NAMALWA (cell line): ENCODE measurements around the gene POLR2J.
"Not testable (repeated sequence)": the region's sequence is repeated elsewhere in the genome, so short reads cannot be mapped to it uniquely, and the experiment has no call there.

Source experiments
- DNase-seq: peaks from one replicate; pipeline ENCODE4 v3.0.0-alpha.2; 2015; ENCODE audit warnings: low spot score

POLR2J gene

GRCh38 chr7:102494473-102495149 is 15.9 kb upstream of the POLR2J start:
- not testable (repeated sequence) for DNase-seq

GRCh38 chr7:102494026-102494425 is 15.3 kb upstream of the POLR2J start:
- not testable (repeated sequence) for DNase-seq

- DNase-seq, result not testable (repeated sequence)
Observed at GRCh38 chr7:102493220-102493935, 14.7 kb upstream of the POLR2J start.

GRCh38 chr7:102490529-102491075 is 11.9 kb upstream of the POLR2J start:
- DNase-seq, result not testable (repeated sequence)

- DNase-seq, result not testable (repeated sequence)
Observed at GRCh38 chr7:102484317-102484716, 5.6 kb upstream of the POLR2J start.

GRCh38 chr7:102481962-102482361 is 3.2 kb upstream of the POLR2J start:
- DNase-seq, result not testable (repeated sequence)

GRCh38 chr7:102479982-102480637 is 1.4 kb upstream of the POLR2J start:
- not testable (repeated sequence) for DNase-seq

GRCh38 chr7:102479209-102479584 is 475 bp upstream of the POLR2J start:
- not testable (repeated sequence) for DNase-seq

DNA sequence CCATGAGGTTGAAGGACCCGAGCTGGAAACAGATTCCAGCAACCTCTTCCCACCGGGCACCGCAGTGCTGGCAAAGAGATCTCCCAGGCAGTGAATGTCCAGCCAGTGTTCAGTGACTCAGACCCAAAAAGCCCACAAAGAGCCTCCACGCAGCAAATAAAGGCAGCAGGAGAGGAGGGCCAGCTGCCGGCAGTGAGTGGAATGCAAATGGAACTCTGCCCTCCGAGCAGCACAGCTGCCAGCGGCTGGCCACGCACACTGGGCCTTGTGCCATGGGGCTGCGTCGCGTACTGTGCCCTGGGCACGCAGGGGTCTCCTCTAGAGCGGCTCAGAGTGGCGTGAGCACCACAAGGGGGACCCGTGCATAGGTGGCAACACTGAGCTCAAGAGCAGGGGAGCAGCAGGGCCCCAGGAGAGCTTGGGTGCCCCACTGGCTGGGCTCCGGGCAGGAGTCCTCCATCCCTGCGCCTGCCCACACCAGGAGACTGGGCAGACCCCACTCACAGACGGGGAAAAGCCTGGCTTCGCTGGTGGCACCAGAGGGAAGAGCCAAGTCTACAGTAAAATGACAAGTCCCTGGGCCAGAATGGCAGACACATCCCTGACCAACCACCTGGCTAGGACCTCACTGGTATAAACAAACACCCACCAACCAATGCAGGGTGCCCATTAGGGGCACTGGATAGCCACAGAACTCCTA is 3.8 kb downstream of the POLR2J start:
- not testable (repeated sequence) for DNase-seq

DNA sequence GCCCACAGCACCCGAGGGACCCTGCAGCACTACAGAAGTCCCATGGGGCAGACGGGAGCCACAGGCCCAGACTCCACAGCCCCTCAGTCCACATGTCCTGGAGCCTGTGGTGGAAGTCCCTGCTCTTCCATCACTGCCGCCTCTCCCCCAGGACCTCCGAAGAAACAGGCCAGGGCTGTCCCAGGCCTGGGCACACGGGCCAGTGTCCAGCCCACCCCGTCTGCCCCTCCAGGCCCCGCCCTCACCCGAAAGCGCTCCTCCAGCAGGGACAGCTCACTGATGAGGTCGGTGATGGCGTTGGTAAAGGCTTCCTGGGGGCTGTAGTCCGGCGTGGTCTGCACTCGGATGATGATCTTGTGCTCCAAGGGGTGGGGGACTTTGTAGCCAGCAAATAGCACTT is 4.6 kb downstream of the POLR2J start:
- not testable (repeated sequence) for DNase-seq

DNA sequence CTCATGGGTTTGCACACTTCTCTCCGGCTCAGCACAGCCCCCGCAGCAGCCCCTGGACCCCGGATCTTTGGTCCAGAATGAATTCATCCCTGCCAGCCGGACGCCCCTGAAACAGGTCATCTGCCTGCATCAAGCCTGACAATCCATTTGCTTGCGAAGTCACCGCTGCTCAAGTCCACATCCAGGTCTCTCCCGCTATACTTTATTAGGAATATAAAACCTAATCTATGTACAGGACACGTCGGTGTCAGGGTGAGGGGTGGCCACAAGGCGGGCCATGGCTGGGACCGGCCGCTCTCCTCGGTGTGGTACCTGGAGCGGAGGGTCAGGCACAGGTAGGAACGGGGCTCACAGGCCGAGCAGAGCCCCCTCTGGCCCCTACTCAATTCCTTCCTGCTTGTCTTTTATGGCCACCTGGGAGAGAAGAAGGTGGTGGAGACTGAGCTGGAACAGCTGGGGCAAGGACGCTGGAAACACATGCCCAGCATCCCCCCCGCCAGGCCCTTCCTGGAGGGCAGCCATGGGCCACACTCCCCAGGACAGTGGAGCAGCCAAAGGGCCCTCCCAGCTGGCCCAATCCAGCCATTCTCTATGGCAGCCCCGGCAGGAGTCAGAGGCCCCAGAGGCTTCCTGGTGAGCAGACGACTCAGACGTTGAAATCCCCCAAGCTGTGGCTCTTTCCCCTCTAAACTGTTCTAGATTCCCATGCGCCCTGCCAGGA is 5.3 kb downstream of the POLR2J start:
- DNase-seq, result no peak

DNA sequence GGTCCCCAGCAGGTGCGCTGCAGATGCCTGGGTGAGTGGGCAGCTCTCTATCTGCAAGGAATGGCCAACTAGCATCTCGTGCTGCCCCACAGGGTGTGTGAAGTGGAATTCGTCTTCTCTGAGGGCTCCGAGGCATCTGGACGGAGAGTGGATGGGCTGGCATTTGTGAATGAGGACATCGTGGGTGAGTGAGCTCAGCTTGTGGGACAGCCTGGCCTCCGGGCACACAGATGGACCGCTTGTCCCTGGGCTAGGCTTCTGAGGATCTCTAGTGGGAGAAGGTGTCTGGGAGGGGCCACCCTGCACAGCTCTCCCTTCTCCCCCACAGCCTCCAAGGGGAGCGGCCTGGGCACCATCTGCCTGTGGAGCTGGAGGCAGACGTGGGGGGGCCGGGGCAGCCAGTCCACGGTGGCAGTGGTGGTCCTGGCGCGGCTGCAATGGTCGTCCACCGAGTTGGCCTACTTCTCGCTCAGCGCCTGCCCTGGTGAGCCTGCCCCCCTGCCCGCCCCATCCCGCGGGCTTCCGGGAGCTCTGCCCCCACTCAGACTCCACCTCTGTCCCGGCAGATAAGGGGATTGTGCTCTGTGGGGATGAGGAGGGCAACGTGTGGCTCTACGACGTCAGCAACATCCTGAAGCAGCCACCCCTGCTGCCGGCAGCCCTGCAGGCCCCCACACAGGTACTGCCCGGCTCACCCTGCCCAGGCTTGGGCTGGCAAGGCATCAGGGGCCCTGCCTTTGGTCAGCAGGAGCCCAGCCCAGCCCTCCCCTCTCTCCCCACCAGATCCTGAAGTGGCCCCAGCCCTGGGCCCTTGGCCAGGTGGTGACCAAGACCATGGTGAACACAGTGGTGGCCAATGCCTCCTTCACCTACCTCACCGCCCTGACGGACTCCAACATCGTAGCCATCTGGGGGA is 6.3 kb downstream of the POLR2J start:
- DNase-seq, result no peak

DNA sequence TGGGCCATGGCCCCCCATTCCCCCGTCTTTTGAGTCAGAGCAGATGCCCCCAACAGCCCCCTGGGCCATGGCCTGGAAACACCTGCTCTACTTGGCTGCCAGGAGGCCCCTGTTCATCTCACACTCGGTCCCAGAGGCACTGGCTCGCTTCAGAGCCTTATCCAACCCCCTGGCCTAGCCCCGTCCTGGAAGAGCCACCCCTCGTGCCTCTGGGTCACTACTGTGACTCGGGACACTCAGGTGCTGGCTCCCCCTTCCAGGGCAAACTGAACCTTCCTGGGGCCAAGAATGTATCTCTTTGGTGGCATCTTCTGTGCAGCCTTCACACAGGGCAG is 7.0 kb downstream of the POLR2J start:
- DNase-seq, result no peak

DNA sequence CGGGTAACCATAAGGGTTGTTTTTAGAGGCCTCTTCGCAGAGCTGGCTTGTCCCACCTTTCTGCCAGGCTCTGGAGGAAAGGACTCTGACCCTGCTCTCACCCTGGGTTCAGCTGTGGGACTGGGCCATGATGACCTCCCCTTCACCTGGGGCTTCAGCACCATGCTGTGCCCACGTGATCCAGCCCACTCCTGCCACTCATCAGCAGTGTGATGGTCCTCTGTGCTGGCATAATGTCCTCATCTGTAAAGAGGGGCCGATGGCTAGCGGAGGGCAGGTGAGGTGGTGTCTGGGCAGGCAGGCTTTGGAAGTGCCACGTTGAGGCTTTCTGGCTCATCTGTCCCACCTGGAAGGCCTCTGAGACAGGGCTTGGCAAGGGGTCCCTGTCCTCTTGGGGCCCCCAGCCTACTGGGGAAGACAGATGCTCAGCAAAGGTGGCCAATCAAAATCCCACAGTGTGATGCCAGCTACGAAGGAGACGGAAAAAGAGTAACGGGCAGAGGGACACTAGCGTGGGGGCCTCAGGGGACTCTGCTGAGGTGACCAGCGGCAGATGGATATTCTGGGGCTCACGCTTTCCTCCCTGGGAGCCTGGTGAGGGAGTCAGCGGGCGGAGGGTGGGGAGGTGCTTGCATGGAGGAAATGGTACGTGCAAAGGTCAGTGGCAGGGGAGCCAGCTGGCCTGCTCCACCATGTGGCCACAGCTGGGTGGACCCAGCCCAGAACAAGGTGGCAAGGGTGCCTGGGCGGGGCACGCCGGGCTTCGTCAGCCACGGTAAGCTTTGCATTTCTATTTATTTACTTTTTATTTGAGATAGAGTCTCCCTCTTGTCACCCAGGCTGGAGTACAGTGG is 8.5 kb downstream of the POLR2J start:
- DNase-seq, result no peak

- no peak for DNase-seq
Observed at GRCh38 chr7:102469351-102469971, 9.3 kb downstream of the POLR2J start.

DNA sequence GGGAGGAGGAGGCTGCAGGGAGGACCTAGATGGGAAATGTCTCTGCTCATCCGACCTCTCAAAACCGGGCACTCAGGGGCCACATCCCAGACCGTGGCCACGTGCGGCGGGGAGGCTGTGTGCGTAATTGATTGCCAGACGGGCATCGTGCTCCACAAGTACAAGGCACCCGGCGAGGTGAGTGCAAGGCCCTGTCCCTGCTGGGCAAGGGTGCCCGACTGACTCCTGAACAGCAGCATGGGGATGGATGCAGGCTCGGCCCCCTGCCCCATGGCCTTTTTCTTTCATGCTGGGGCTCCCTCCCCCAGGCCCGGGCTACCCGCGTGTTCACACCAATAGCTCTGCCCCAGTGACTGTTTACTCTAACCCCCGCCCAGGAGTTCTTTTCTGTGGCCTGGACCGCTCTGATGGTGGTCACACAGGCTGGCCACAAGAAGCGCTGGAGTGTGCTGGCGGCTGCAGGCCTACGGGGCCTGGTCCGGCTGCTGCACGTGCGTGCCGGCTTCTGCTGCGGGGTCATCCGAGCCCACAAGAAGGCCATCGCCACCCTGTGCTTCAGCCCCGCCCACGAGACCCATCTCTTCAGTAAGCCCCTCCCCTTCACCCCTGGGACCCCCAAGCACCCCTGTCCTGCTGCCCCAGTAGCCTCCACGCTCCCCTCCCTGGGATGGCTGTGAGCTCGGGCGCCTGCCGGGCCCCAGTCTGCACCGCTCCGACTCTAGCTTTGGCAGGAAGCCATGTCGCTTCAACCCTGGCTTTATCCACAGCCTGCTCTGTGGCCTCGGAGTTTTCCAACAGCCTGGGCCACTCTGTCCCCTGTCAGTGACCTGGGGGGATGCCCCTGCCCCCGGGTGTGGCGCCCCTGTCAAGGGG is 10.0 kb downstream of the POLR2J start:
- no peak for DNase-seq

- DNase-seq, result no peak
Observed at GRCh38 chr7:102467581-102468477, 10.9 kb downstream of the POLR2J start.
